Endometrial microvascular endothelial cells (primary cell): Measurements from ENCODE around the gene ATF2. TPM values are rescaled to one million over a fixed set of nuclear protein-coding genes. Genes with fewer than 3 reads are reported as not detected.

Experiments used
- in situ Hi-C: cut with HindIII; loops from 2 replicates; pipeline ENCODE4 v1.10.0; 2017; ENCODE audit warnings: low sequenced_read_pairs, low pct_unique_long_range_greater_than_20kb; ENCODE audit errors: inconsistent ontology term
- total RNA-seq: library from RNA; depleted of rRNA; stranded (reverse); fragments of >200 nt; gene quantifications from one replicate; pipeline ENCODE4 v1.2.3, GENCODE V29; 2015; ENCODE audit errors: inconsistent ontology term

Gene ATF2, protein sequence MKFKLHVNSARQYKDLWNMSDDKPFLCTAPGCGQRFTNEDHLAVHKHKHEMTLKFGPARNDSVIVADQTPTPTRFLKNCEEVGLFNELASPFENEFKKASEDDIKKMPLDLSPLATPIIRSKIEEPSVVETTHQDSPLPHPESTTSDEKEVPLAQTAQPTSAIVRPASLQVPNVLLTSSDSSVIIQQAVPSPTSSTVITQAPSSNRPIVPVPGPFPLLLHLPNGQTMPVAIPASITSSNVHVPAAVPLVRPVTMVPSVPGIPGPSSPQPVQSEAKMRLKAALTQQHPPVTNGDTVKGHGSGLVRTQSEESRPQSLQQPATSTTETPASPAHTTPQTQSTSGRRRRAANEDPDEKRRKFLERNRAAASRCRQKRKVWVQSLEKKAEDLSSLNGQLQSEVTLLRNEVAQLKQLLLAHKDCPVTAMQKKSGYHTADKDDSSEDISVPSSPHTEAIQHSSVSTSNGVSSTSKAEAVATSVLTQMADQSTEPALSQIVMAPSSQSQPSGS
- 36.9 TPM for total RNA-seq

GRCh38 chr2:175167792-175168563, at the start of gene ATF2:
Gene ATF2 (minus strand): TSS chr2:175168203. CDS start chr2:175136443, 31,760 bp downstream.
- in situ Hi-C loops: no loop called here

GRCh38 chr2:175207741-175208438, 39.9 kb upstream of the ATF2 start:
- in situ Hi-C loops: no loop called here

DNA sequence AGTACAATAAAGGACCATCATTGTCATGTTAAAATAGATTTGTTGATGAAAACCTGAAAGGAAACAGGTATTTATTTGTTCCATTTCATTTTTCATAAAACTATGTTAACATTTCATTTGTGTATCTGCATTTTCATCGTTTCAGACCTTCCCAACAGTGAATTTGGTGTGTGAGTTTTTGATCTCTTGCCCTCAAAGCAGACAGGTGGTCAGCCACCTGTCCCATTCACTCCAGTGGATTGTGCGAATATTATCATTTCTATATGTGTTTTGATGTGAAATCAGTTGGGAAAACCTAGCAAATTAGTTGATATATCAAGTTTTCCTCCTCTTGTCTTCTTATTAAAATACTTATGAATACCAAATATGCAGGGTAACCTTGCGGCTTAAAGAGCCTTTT, 38.9 kb upstream of the ATF2 start:
- in situ Hi-C loops: no loop called here

DNA sequence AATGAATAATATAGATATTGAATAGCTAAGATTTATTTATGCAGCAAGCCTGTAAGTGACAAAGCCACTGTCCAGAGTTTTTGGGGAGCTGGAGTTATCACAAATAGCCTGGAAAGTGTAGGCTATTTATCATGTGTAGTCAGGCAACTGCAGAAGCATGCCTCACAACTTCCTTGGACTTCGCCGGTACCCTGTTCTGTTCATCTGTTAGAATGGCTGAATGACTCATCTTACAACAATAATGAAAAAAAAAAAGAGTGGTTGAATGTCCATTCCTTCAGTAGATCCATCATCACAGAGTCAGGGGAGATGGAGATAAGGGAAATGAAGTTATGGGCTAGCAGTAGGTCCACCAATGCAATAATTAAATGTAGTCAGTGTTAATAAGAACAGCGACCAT, 37.5 kb upstream of the ATF2 start:
- in situ Hi-C loops: no loop called here

- in situ Hi-C loops: no loop called here
Measured at GRCh38 chr2:175203621-175204496, 35.9 kb upstream of the ATF2 start.

DNA sequence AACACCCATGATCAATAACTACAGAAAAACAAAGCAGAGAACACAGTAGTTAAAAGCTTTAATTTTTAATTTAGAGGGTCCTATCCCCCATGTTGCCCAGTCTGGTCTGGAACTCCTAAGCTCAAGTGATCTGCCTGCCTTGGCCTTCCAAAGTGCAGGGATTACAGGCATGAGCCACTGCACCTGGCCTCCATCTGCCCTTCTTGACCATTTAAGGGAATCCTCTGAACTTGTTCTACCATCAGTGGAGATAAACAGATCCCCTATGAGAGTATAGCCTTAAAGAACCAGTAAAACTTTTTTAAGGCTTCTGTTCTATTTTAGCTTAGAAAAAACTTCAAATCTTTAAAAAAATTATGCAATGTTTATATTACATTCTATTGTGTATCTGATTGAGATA, 27.0 kb upstream of the ATF2 start:
- in situ Hi-C loops: no loop called here

GRCh38 chr2:175188761-175189160, 20.8 kb upstream of the ATF2 start:
- in situ Hi-C loops: no loop called here

DNA sequence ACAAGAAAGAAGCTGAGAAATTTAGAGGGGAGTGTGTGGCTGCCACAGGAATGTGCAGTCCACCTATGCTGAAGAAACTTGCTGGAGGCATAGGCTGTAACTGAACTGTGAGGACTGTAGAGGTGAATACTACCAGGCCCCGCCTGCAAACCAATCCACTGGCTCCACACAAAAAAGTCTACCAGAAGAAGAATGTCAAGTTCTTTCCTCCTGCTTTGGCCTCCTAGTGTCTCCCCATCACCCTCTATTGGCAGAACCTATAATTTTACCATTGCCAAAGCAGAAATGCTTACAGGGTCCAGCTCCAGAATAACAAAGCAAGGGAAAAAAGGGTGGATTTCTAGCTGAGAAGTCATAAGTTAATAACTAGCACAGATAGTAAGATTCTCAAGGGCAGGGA, 19.4 kb upstream of the ATF2 start:
- in situ Hi-C loops: no loop called here

DNA sequence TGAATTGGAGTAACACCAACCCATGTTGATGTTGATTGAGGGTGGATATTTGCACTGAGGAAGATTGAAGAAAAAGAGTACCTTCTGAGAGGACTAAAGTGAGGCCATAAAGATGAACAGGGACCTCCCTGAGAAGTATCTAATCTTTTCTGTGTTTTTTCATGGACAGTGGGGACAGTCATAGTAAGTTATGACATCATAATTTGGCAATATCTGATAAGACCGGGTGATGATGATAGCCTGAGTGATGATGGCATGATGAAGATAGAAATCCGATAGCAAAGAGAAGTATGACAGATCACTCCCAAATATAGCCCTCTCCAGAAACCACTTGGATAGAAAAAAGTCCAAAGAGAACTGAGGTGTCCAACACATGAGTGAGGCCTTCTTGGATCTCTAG, 15.7 kb upstream of the ATF2 start:
- in situ Hi-C loops: no loop called here

DNA sequence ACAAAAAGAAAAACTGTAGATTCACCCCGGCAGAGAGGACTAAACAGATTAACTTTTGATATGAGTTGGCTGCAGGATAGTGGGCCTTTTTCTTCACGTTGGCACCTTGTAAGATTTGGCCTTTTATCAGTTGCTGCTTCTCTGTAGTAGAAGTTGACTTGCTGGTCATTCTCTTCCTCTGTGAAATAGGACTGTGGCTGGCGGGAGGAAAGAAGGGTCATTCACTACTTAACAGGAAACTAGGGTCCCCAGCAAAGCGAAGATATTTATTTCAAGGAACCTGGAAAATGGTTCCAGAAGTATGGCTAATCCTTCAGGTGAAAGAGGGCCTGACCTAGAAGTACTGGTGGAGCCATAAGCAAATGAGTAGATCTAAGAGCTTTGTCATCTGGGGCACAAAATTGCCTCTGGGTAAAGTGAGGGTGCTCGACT, 13.9 kb upstream of the ATF2 start:
- in situ Hi-C loops: no loop called here

DNA sequence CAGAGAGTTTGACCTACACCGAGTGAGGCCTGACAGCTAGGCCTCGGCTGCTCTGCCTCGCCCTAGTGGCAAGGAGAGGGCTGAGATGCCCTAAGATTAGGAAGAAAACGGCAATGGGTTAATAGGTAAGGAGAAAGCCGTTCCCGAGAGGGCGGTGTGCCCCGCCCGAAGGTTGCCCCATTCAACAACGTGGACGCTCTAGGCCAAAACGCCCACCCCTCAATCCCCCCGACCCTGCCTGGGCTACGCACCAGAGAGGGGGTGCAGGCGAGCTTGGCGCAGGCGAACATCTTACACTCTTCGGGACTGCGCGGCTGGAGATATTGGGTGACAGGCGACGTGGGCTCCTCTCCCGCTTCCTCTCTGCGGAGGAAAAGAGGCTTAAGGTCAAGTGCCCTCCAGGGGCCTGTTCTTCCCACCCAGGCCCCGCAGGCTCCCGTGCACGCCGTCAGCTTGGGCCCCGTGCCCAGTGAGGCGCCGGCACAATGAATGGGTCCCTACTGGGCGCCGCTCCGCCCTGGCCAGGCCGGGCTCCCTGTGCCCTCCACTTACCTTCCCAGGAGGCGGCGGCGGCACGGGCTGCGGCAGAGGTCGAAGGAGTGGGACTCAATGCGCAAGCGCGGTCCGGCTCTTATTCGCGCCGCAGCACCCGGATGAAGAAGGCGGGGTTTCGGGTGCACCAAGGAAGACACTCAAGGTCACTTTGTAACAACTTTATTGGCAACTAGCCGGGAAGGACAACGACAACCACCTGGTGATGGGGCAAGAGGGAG, 13.3 kb upstream of the ATF2 start, which contains the start of gene ATP5MC3:
Gene ATP5MC3 (minus strand): TSS at position 607 of the 773 bp plus-strand sequence. CDS start 317 bp downstream, at position 290.
- in situ Hi-C loops: no loop called here

- in situ Hi-C loops: no loop called here
Measured at GRCh38 chr2:175180701-175181103, 12.7 kb upstream of the ATF2 start.

- in situ Hi-C loops: no loop called here
Measured at GRCh38 chr2:175176624-175177023, 8.6 kb upstream of the ATF2 start.

DNA sequence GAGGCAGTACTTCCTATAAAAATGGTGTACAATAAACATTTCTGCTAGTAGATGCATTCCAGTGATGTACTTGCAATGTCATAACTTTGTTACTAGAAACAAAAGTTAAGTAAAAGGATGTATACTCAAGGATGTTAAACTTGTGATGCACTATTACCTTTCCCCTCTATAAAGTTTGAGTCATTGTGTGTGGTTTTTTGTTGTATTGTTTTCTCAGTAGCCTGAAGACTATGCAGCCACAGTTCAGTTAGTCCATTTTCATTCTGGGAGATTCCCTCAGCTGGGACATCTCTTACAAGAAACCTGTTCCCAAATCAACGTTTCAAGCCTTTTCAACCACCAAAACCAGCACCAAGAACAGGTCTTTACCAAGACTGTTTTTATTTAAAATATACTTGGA, 7.9 kb upstream of the ATF2 start:
- in situ Hi-C loops: no loop called here

DNA sequence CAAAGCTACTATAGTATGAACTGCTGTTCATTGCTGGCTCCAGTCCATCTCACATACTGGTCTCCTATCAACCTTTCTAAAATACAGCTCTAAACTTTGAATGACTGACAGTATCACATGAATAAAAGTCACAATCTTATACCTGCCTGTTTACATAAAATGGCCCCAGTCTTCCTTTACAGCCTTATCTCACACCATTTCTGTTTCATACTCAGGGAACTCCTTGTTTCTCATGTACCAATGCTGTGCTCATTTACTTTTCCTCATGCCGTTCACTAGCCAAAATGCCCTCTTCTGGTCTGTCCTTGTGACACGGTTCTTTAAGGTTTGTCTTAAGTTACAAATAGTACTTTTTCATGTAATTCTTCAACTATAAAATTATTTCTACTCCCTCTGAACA, 7.3 kb upstream of the ATF2 start:
- in situ Hi-C loops: no loop called here

GRCh38 chr2:175170659-175171304, 2.8 kb upstream of the ATF2 start:
- in situ Hi-C loops: no loop called here

DNA sequence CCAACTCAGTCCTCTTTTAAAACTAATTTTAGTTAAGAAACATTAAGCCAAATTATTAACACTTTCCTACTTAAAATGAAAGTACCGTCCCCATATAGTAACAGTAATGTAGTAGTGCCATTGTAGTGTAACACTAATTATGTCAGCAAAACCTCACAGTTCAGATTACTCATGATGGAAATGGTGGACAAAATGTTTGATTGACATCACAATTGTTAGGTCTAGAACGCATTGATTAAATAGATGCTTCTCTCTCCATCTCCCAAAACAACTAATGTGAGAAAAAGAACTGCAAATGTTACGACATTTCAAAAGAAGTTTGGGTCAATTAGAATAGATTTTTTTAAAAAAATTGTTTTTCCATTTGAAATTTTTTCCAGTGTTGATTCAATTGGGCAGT, 1.2 kb upstream of the ATF2 start:
- in situ Hi-C loops: no loop called here
